ENCODE measurements around the gene FCSK.

FCSK gene

DNA sequence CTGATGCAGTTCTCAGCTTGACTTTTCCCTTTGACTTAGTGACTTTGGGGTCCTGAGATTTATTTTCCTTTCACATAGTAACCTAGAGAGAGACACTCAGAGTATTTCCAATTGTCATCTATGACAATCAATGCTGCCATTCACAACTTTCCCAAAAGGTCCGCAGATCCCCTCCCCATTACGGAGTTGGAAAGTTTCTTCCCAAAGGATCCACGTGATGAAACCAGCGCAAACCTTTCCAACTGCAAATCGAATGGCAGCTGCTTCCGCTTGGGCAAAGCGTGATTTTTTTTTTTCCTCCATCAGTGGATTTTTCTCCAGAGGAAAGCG is 538 bp upstream of the FCSK start:
- intact Hi-C loops (cut with micrococcal nuclease), result loop anchor here (1.0 to 5.0 kb wide), 3 partner anchors 15 to 73 kb away; partner anchors contain the start of gene ST3GAL2
- H3K4me3 Mint-ChIP-seq, result peak overlapping the region; percentile 88
- H3K9me3 Mint-ChIP-seq, result no peaks in the 10 kb centered on the region
- peak overlapping the region; percentile 96 for H3K27ac Mint-ChIP-seq
- H3K27me3 Mint-ChIP-seq, result peaks cover 20% of the 10 kb centered on the region
- peaks cover 6% of the 10 kb centered on the region for H3K4me1 Mint-ChIP-seq (ENCODE audit: low read depth)
- peaks cover 6% of the 10 kb centered on the region for H3K36me3 Mint-ChIP-seq (ENCODE audit: low read depth)

DNA sequence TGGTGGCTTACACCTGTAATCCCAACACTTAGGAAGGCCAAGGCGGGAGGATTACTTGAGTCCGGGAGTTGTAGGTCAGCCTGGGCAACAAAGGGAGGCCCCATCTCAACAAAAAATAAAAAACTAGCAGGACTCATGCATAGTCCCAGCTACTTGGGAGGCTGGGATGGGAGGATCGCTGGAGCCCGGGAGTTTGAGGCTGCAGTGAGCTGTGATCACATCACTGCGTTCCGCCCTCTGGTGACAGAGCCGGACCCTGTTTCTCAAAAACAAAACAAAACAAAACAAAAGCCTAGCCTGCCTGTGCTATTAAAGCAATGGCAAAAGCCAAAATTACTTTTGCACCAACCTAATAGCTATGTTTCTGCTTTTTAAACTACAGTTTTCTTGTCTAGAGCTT is 1.5 kb downstream of the FCSK start:
- intact Hi-C loops (cut with micrococcal nuclease), result no loop called here
- H3K4me1 Mint-ChIP-seq (ENCODE audit: low read depth), result peaks cover 11% of the 10 kb centered on the region
- H3K27me3 Mint-ChIP-seq, result peaks cover 6% of the 10 kb centered on the region
- H3K9me3 Mint-ChIP-seq, result no peaks in the 10 kb centered on the region
- H3K4me3 Mint-ChIP-seq, result no peak overlapping the region
- peaks cover 6% of the 10 kb centered on the region for H3K36me3 Mint-ChIP-seq (ENCODE audit: low read depth)
- no peak overlapping the region for H3K27ac Mint-ChIP-seq

DNA sequence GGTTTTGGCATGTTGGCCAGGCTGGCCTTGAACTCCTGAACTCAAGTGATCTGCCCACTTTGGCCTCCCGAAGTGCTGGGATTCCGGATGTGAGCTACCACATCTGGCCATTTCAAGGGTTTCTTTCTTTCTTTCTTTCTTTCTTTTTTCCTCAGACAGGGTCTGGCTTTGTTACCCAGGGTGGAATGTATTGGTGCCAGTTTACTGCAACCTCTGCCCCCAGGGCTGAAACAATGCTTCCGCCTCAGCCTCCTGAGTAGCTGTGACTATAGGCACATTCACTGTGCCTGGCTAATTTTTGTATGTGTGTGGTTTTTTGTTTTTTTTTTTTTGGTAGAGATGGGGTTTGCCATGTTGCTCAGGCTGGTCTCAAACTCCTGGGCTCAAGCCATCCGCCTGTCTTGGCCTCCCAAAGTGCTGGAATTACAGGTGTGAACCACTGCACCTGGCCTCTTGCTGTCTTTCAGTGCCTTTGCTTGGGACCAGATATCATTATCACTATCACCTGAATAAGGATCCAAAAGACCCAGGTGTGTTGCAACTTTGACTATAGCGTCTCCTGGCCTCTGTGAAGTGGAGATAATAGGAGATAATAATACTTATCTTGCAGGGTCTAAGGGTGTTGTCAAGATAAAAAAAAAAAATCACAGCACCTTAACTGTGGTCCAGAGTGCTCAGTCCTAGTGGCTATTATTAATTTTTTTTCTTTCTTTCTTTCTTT is 3.2 kb downstream of the FCSK start:
- intact Hi-C loops (cut with micrococcal nuclease), result no loop called here
- H3K9me3 Mint-ChIP-seq, result no peaks in the 10 kb centered on the region
- peaks cover 21% of the 10 kb centered on the region for H3K4me1 Mint-ChIP-seq (ENCODE audit: low read depth)
- H3K36me3 Mint-ChIP-seq (ENCODE audit: low read depth), result peaks cover 6% of the 10 kb centered on the region
- no peaks in the 10 kb centered on the region for H3K27me3 Mint-ChIP-seq
- no peak overlapping the region for H3K4me3 Mint-ChIP-seq
- no peak overlapping the region for H3K27ac Mint-ChIP-seq

DNA sequence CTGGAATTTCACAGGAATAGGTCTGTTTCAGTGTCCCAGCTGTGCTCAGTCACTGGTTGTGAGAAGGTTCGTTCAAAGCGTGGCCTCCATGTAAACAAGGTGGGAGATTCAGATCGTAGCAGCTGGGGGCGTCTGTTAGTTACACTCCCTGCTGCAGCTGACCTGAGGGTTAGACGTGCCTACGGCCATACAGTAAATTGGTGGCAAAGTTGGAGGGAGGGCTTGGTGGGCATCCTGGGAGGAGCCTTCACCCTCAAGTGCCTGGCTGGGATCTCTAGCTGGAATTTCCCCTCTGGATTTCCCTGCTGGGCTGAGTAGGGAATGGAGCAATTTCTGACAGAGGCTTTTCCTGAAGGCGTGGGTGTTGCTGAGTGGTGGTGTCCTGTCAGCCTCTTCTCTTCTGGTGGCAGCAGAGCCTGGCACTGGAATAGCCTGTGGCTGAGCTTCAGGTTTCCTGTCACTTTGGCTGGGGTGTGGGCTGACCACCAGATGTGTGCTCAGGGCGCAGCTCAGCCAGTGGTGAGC is 6.4 kb downstream of the FCSK start:
- H3K4me1 Mint-ChIP-seq (ENCODE audit: low read depth), result peaks cover 15% of the 10 kb centered on the region
- intact Hi-C loops (cut with micrococcal nuclease), result no loop called here
- peaks cover 24% of the 10 kb centered on the region for H3K36me3 Mint-ChIP-seq (ENCODE audit: low read depth)
- H3K27me3 Mint-ChIP-seq, result no peaks in the 10 kb centered on the region
- no peaks in the 10 kb centered on the region for H3K9me3 Mint-ChIP-seq
- no peak overlapping the region for H3K4me3 Mint-ChIP-seq
- H3K27ac Mint-ChIP-seq, result no peak overlapping the region

DNA sequence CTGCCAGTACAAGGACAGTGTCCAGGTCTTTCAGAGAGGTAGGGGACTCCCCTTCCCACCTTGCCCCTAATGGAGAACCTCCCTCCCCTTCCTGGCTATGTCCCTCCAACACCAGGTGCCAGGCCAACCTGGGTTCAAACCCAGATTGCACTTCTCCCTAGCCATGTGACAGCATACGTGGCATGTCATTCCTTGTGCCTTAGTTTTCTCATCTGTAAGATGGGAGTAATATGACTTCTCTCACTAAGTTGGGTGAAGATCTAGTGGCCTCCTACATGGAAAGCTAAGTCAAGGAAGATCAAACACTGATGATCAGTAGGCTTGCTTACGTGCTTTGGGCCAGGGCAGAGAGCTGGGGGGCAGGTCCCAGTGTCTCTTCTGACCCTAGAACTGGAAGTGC is 8.8 kb downstream of the FCSK start:
- intact Hi-C loops (cut with micrococcal nuclease), result no loop called here
- Mint-ChIP-seq H3K4me1 (ENCODE audit: low read depth) (peaks cover 15% of the 10 kb centered on the region), H3K27me3 (no peaks in the 10 kb centered on the region), H3K36me3 (ENCODE audit: low read depth) (peaks cover 42% of the 10 kb centered on the region), H3K9me3 (no peaks in the 10 kb centered on the region), H3K4me3 (no peak overlapping the region), H3K27ac (no peak overlapping the region)

DNA sequence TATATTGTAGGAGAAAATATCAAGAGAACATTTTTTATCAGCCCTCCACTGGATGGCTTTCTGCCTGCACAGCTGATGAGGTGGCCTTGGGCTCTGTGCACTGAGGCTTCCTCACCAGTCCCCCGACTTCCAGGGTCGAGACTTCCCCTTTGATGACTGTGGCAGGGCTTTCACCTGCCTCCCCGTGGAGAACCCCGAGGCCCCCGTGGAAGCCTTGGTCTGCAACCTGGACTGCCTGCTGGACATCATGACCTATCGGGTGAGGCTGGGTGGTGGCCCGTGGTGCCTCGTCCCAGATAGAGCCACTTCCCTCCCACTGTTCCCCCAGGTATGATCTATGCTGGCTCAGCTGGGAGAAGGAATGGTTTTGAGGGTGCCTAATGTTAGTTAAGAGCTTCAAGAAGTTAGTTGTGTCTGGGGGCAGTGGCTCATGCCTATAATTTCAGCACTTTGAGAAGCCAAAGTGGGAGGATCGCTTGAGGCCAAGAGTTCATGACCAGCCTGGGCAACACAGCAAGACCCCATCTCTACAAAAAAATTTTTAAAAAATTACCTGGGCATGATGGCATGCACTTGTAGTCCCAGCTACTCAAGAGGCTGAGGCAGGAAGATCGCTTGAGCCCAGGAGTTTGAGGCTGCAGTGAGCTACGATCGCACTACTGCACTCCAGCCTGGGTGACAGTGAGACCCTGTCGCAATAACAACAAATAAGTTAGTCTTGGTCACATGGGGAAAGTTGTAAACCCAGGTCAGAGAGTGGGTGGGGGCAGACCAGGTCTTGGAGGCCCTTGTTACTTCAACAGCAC is 11.8 kb downstream of the FCSK start:
- Mint-ChIP-seq H3K27me3 (no peaks in the 10 kb centered on the region), H3K4me1 (ENCODE audit: low read depth) (peaks cover 14% of the 10 kb centered on the region), H3K27ac (no peak overlapping the region), H3K36me3 (ENCODE audit: low read depth) (peaks cover 42% of the 10 kb centered on the region), H3K4me3 (no peak overlapping the region), H3K9me3 (no peaks in the 10 kb centered on the region)
- intact Hi-C loops (cut with micrococcal nuclease), result no loop called here

DNA sequence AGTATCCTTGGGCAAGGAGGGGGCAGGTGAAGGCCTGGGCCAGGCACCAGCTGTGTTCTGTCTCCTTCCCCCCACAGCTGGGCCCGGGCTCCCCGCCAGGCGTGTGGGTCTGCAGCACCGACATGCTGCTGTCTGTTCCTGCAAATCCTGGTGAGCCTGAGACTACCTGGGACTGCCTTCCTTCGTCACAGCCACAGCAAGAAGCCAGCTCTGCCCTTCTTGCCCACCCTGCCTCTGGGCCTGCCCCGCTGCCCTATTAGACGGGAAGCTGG is 12.3 kb downstream of the FCSK start:
- intact Hi-C loops (cut with micrococcal nuclease), result no loop called here
- no peaks in the 10 kb centered on the region for H3K27me3 Mint-ChIP-seq
- H3K36me3 Mint-ChIP-seq (ENCODE audit: low read depth), result peaks cover 42% of the 10 kb centered on the region
- no peak overlapping the region for H3K27ac Mint-ChIP-seq
- H3K4me3 Mint-ChIP-seq, result no peak overlapping the region
- peaks cover 14% of the 10 kb centered on the region for H3K4me1 Mint-ChIP-seq (ENCODE audit: low read depth)
- no peaks in the 10 kb centered on the region for H3K9me3 Mint-ChIP-seq

DNA sequence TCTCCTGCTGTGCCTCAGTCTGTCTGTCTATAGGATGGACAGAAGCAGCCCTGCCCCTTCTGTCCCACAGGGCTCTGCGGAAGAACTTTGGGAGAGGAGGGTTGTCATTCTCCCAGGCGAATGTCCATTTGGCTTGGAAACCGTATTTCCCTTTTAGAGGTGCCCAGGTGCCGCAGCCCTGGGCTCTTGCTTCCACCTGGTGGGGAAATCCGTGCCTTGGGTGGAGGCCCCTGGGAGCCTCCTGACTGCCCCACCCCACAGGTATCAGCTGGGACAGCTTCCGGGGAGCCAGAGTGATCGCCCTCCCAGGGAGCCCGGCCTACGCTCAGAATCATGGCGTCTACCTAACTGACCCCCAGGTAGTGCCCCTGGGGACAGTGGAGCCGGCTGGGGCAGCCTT is 12.7 kb downstream of the FCSK start:
- no peaks in the 10 kb centered on the region for H3K27me3 Mint-ChIP-seq
- H3K4me3 Mint-ChIP-seq, result no peak overlapping the region
- intact Hi-C loops (cut with micrococcal nuclease), result no loop called here
- H3K36me3 Mint-ChIP-seq (ENCODE audit: low read depth), result peaks cover 42% of the 10 kb centered on the region
- peaks cover 15% of the 10 kb centered on the region for H3K4me1 Mint-ChIP-seq (ENCODE audit: low read depth)
- H3K27ac Mint-ChIP-seq, result no peak overlapping the region
- H3K9me3 Mint-ChIP-seq, result no peaks in the 10 kb centered on the region

DNA sequence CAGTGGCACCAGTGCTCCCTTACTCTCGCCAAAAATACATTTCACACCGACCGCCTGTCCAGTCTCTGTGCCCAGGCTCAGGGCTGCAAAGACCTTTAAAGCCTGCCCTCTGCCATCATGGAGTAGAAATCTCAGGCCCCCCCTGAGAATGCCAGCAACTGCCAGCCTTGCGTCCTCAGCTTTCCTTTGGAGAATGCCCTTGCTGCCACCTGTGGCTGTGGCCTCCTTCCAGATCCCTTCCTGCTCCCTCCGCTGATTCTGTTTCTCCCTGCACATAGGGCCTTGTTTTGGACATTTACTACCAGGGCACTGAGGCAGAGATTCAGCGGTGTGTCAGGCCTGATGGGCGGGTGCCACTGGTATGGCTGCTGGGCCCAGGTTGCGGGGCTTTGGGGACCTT is 13.2 kb downstream of the FCSK start:
- Mint-ChIP-seq H3K4me1 (ENCODE audit: low read depth) (peaks cover 15% of the 10 kb centered on the region), H3K36me3 (ENCODE audit: low read depth) (peaks cover 46% of the 10 kb centered on the region), H3K9me3 (no peaks in the 10 kb centered on the region), H3K4me3 (no peak overlapping the region), H3K27ac (no peak overlapping the region), H3K27me3 (no peaks in the 10 kb centered on the region)
- intact Hi-C loops (cut with micrococcal nuclease), result no loop called here

DNA sequence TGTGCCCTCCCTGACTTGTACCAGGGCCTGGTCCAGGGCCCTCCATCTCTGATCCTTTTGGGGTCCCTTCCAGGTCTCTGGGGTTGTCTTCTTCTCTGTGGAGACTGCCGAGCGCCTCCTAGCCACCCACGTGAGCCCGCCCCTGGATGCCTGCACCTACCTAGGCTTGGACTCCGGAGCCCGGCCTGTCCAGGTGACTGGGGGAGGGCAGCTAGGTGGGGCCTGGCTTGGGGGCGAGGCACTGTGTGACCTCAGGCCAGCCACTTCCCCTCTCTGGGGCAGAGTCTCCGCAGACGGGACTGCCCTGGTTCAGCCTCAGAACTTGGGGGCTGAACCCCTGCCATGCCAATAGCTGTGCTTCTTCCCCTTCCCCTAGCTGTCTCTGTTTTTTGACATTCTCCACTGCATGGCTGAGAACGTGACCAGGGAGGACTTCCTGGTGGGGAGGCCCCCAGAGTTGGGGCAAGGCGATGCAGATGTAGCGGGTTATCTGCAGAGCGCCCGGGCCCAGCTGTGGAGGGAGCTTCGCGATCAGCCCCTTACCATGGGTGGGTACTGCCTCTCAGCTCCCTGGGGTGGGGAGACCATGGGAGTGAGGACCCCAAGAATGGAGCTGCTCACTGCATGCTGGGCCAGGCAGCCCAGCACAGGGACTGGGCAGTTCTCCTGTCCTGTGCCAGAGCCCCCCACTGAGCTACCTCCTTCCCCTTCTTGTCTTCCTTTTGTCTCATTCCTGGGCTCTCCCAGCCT is 14.6 kb downstream of the FCSK start:
- Mint-ChIP-seq H3K27ac (no peak overlapping the region), H3K27me3 (no peaks in the 10 kb centered on the region), H3K4me3 (no peak overlapping the region), H3K4me1 (ENCODE audit: low read depth) (peaks cover 15% of the 10 kb centered on the region), H3K9me3 (no peaks in the 10 kb centered on the region), H3K36me3 (ENCODE audit: low read depth) (peaks cover 48% of the 10 kb centered on the region)
- intact Hi-C loops (cut with micrococcal nuclease), result no loop called here

DNA sequence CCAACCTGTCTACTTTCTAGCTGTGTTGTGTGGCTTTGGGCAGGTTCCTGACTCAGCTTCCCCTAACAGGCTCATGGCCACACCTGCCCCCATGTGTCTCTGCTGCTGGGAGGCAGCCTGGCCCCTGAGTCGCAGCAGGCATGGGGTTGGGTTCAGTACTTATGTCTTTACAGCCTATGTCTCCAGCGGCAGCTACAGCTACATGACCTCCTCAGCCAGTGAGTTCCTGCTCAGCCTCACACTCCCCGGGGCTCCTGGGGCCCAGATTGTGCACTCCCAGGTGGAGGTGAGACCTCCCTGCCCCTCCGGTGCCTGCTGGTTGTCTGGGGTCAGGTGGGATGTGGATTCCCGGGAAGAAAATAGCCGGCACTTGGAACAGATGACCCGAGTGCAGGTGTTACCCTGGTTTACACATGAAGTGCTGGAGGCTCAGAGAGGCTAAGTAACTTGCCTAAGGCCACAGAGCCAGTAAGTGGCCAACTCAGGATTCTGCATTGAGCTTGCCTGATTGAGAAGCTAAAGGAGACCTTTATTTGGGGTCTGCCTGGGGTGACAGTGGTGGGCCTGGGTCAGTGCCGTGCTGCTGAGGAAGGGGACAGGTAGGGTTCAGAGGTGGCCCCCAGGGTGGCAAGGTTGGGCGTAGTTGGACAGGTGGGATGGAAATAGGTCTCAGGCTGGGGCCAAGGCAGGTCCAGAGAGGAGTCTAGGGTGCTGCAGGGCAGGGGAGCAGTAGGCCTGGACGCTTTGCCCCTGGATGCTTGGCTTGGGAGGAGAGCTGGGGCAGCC is 15.9 kb downstream of the FCSK start:
- Mint-ChIP-seq H3K27ac (no peak overlapping the region), H3K4me1 (ENCODE audit: low read depth) (peaks cover 15% of the 10 kb centered on the region), H3K4me3 (no peak overlapping the region), H3K36me3 (ENCODE audit: low read depth) (peaks cover 49% of the 10 kb centered on the region), H3K27me3 (no peaks in the 10 kb centered on the region), H3K9me3 (no peaks in the 10 kb centered on the region)
- intact Hi-C loops (cut with micrococcal nuclease), result no loop called here

DNA sequence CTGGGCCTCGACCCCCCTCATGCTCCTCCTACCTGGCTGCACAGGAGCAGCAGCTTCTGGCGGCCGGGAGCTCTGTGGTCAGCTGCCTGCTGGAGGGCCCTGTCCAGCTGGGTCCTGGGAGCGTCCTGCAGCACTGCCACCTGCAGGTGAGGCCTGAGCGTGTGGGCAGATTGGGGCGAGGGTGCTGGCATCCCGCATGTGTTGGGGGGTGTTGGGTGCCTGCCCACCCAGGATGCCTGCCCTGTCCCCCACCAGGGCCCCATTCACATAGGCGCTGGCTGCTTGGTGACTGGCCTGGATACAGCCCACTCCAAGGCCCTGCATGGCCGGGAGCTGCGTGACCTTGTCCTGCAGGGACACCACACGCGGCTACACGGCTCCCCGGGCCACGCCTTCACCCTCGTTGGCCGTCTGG is 16.5 kb downstream of the FCSK start:
- Mint-ChIP-seq H3K27ac (no peak overlapping the region), H3K4me1 (ENCODE audit: low read depth) (peaks cover 15% of the 10 kb centered on the region), H3K27me3 (no peaks in the 10 kb centered on the region), H3K4me3 (no peak overlapping the region), H3K9me3 (no peaks in the 10 kb centered on the region), H3K36me3 (ENCODE audit: low read depth) (peaks cover 54% of the 10 kb centered on the region)
- intact Hi-C loops (cut with micrococcal nuclease), result loop anchor here (1.0 kb wide), 1 partner anchor 76 kb away; no protein-coding TSS in a partner anchor

DNA sequence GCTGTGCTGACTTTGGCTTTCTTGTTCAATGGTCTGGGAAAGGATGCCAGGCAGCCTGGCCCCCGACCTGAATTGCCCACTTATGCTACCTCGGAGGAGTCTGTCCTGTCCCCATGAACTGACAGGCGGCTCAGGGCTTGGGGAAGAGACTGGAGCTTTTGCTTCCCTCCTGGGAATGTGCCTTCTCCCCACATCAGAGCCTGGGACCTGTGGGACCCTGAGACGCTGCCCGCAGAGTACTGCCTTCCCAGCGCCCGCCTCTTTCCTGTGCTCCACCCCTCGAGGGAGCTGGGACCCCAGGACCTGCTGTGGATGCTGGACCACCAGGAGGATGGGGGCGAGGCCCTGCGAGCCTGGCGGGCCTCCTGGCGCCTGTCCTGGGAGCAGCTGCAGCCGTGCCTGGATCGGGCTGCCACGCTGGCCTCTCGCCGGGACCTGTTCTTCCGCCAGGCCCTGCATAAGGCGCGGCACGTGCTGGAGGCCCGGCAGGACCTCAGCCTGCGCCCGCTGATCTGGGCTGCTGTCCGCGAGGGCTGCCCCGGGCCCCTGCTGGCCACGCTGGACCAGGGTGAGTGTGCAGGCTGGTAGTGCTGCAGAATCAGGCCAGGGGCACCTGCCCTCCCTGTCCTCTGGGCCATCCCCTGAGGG is 18.5 kb downstream of the FCSK start:
- H3K9me3 Mint-ChIP-seq, result no peaks in the 10 kb centered on the region
- H3K27ac Mint-ChIP-seq, result no peak overlapping the region
- peaks cover 48% of the 10 kb centered on the region for H3K36me3 Mint-ChIP-seq (ENCODE audit: low read depth)
- peaks cover 15% of the 10 kb centered on the region for H3K4me1 Mint-ChIP-seq (ENCODE audit: low read depth)
- H3K27me3 Mint-ChIP-seq, result no peaks in the 10 kb centered on the region
- intact Hi-C loops (cut with micrococcal nuclease), result no loop called here
- H3K4me3 Mint-ChIP-seq, result no peak overlapping the region
